GM06990 (cell line): ENCODE measurements around the gene PRKG1.

ENCODE experiments used
- DNase-seq: peaks from one replicate; pipeline ENCODE4 v3.0.0-alpha.2; 2011; ENCODE audit not compliant: insufficient read length; ENCODE audit errors: extremely low read depth
- H3K27me3 ChIP-seq: replicated peaks from 2 replicates; pipeline ENCODE4 v1.6.0; 2011; ENCODE audit warnings: low read length; ENCODE audit not compliant: control insufficient read depth, insufficient read depth
- H3K36me3 ChIP-seq: 2 replicates; pipeline ENCODE4 v1.5.1; 2011; ENCODE audit warnings: low read length; ENCODE audit not compliant: control insufficient read depth, insufficient read depth
- H3K4me3 ChIP-seq: replicated peaks from 2 replicates; pipeline ENCODE4 v1.5.1; 2011; ENCODE audit warnings: low read depth, mild to moderate bottlenecking, control low read depth, low read length
- TF ChIP-seq, protein P1 (sequence below): IDR thresholded peaks from 2 replicates; pipeline ENCODE4 v1.5.1; 2011; ENCODE audit warnings: low read length, control low read depth, mild to moderate bottlenecking, inconsistent platforms; ENCODE audit not compliant: insufficient read depth, poor library complexity, severe bottlenecking

The PRKG1 gene

GRCh38 chr10:51846856-51847506, 772.7 kb downstream of the PRKG1 start:
- no peak for DNase-seq
- no peaks in the 10 kb centered on the region for H3K27me3 ChIP-seq
- no peaks in the 10 kb centered on the region for H3K36me3 ChIP-seq
- no peak overlapping the region for H3K4me3 ChIP-seq
- TF ChIP-seq, protein P1, sequence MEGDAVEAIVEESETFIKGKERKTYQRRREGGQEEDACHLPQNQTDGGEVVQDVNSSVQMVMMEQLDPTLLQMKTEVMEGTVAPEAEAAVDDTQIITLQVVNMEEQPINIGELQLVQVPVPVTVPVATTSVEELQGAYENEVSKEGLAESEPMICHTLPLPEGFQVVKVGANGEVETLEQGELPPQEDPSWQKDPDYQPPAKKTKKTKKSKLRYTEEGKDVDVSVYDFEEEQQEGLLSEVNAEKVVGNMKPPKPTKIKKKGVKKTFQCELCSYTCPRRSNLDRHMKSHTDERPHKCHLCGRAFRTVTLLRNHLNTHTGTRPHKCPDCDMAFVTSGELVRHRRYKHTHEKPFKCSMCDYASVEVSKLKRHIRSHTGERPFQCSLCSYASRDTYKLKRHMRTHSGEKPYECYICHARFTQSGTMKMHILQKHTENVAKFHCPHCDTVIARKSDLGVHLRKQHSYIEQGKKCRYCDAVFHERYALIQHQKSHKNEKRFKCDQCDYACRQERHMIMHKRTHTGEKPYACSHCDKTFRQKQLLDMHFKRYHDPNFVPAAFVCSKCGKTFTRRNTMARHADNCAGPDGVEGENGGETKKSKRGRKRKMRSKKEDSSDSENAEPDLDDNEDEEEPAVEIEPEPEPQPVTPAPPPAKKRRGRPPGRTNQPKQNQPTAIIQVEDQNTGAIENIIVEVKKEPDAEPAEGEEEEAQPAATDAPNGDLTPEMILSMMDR = no peak

- no peak for DNase-seq
- TF ChIP-seq, protein P1 = no peak
- Histone ChIP-seq H3K4me3 (no peak overlapping the region), H3K36me3 (no peaks in the 10 kb centered on the region), H3K27me3 (no peaks in the 10 kb centered on the region)
Measured at GRCh38 chr10:51852297-51852696, 778.0 kb downstream of the PRKG1 start.

DNA sequence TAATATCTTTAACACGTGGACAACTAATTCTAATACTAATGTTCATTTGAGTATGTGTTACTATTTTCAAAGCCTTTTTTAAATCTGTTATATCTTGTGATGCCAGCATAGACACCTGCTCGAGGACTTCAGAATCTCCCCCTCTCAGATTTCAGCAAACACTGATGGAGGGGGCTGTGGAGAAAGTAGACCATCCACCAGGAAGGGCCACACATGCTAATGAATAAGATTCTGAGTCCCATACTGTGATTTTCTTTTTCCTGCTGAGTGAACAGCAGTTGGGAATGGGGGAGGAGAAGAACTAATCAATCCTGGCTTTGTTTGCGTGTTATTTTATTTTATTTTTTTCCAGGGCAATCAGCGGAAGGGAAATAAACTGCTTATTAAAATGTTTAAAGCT, 783.0 kb downstream of the PRKG1 start:
- Histone ChIP-seq H3K4me3 (no peak overlapping the region), H3K36me3 (no peaks in the 10 kb centered on the region), H3K27me3 (no peaks in the 10 kb centered on the region)
- DNase-seq = no peak
- TF ChIP-seq, protein P1 = no peak

DNA sequence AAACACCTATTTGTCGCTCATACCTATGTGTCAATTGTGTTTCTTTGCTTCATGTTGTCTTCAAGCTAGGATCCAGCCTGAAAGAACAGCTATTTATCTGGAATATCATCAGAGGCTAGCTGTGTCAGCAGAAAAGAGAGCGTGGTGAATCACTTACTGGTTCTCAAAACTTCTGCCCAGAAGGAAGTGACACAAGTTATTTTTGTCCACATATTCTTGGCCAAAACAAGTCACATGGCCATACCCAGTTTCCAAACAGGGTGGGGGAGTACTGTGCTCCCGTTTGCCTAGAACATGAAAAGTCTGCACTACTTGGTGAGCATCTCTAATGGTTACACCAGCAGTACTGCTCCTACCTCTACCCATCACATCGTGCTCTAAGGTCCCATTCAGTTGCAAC, 786.0 kb downstream of the PRKG1 start:
- TF ChIP-seq, protein P1 = no peak
- no peak for DNase-seq
- no peaks in the 10 kb centered on the region for H3K27me3 ChIP-seq

DNA sequence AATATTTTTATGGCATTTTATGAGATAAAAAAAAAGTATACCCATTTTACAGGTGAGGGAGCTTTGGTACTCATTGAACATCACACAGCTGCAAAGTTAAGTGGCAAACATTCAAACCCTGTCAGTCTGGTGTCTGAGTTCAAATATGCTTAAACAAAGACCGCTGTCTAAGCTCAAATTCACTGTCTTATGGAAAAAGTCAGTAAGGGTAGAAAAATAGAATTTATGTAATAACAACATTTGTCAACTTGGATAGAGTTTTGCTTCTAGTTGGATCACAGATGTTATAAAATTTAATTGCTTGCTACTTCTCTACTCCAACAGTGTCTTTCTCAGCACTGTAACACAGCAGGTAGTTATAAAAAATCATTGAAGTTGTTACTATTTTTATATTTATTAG, 786.8 kb downstream of the PRKG1 start:
- no peaks in the 10 kb centered on the region for H3K36me3 ChIP-seq
- TF ChIP-seq, protein P1 = no peak
- H3K4me3 ChIP-seq = no peak overlapping the region
- no peaks in the 10 kb centered on the region for H3K27me3 ChIP-seq
- DNase-seq = no peak

More for the DNA sequence above, 786.0 kb downstream of the PRKG1 start:
- H3K36me3 ChIP-seq = no peaks in the 10 kb centered on the region
- H3K4me3 ChIP-seq = no peak overlapping the region

GRCh38 chr10:51861731-51862130, 787.4 kb downstream of the PRKG1 start:
- TF ChIP-seq, protein P1 = no peak
- DNase-seq = no peak
- no peaks in the 10 kb centered on the region for H3K36me3 ChIP-seq
- no peaks in the 10 kb centered on the region for H3K27me3 ChIP-seq
- no peak overlapping the region for H3K4me3 ChIP-seq
